GM23338 (cell line): ENCODE data around the gene CCN2. TPM values are rescaled to one million over a fixed set of nuclear protein-coding genes. Genes with fewer than 3 reads are reported as not detected.

Source experiments
- CREB1 ChIP-seq: fragments of 250-450 bp; sonication (Bioruptor Pico); IDR thresholded peaks from 2 replicates; pipeline ENCODE4 v1.5.0; 2020; ENCODE audit warnings: low read depth, mild to moderate bottlenecking, moderate library complexity
- EZH2phosphoT487 ChIP-seq: fragments of 200-600 bp; sonication (generic); IDR thresholded peaks from one replicate; pipeline ENCODE4 v1.8.1; 2018; ENCODE audit warnings: antibody characterized with exemption; ENCODE audit not compliant: unreplicated experiment
- JUNB ChIP-seq: IDR thresholded peaks from one replicate; pipeline ENCODE4 v1.6.1; 2016; ENCODE audit warnings: antibody characterized with exemption; ENCODE audit not compliant: unreplicated experiment
- NANOG ChIP-seq: IDR thresholded peaks from 2 replicates; pipeline ENCODE4 v1.6.1; 2016; ENCODE audit warnings: antibody characterized with exemption, borderline replicate concordance
- STAT1 ChIP-seq: IDR thresholded peaks from one replicate; pipeline ENCODE4 v1.6.1; 2016; ENCODE audit warnings: antibody characterized with exemption; ENCODE audit not compliant: unreplicated experiment
- ZNF114 ChIP-seq: fragments of 250-450 bp; sonication (Bioruptor Pico); IDR thresholded peaks from 2 replicates; pipeline ENCODE4 v1.5.0; 2020; ENCODE audit warnings: mild to moderate bottlenecking, moderate library complexity
- polyA plus RNA-seq: library from polyadenylated mRNA; unstranded; fragments of >200 nt; fragmentation: Nextera tagmentation; extraction: Ambion mirVana; gene quantifications from 2 replicates; pipeline ENCODE4 v1.2.1, GENCODE V29; 2016
- total RNA-seq: library from RNA; depleted of rRNA; stranded (reverse); fragments of >200 nt; shearing (Covaris generic); gene quantifications from 2 replicates; pipeline ENCODE4 v1.2.3, GENCODE V29; 2014
- TF ChIP-seq, protein P1 (sequence below): fragments of 250-450 bp; sonication (Bioruptor Pico); IDR thresholded peaks from 2 replicates; pipeline ENCODE4 v1.5.0; 2020; ENCODE audit warnings: mild to moderate bottlenecking, moderate library complexity
- TF ChIP-seq, protein P2 (sequence below): IDR thresholded peaks from 2 replicates; pipeline ENCODE4 v1.6.1; 2016; ENCODE audit warnings: antibody characterized with exemption

CCN2 gene
- total and polyA plus RNA-seq, 2 experiments from 2014 or later: 128 to 159 TPM

GRCh38 chr6:131958542-131959470 is 7.6 kb upstream of the CCN2 start (continued):
- TF ChIP-seq, protein P1, sequence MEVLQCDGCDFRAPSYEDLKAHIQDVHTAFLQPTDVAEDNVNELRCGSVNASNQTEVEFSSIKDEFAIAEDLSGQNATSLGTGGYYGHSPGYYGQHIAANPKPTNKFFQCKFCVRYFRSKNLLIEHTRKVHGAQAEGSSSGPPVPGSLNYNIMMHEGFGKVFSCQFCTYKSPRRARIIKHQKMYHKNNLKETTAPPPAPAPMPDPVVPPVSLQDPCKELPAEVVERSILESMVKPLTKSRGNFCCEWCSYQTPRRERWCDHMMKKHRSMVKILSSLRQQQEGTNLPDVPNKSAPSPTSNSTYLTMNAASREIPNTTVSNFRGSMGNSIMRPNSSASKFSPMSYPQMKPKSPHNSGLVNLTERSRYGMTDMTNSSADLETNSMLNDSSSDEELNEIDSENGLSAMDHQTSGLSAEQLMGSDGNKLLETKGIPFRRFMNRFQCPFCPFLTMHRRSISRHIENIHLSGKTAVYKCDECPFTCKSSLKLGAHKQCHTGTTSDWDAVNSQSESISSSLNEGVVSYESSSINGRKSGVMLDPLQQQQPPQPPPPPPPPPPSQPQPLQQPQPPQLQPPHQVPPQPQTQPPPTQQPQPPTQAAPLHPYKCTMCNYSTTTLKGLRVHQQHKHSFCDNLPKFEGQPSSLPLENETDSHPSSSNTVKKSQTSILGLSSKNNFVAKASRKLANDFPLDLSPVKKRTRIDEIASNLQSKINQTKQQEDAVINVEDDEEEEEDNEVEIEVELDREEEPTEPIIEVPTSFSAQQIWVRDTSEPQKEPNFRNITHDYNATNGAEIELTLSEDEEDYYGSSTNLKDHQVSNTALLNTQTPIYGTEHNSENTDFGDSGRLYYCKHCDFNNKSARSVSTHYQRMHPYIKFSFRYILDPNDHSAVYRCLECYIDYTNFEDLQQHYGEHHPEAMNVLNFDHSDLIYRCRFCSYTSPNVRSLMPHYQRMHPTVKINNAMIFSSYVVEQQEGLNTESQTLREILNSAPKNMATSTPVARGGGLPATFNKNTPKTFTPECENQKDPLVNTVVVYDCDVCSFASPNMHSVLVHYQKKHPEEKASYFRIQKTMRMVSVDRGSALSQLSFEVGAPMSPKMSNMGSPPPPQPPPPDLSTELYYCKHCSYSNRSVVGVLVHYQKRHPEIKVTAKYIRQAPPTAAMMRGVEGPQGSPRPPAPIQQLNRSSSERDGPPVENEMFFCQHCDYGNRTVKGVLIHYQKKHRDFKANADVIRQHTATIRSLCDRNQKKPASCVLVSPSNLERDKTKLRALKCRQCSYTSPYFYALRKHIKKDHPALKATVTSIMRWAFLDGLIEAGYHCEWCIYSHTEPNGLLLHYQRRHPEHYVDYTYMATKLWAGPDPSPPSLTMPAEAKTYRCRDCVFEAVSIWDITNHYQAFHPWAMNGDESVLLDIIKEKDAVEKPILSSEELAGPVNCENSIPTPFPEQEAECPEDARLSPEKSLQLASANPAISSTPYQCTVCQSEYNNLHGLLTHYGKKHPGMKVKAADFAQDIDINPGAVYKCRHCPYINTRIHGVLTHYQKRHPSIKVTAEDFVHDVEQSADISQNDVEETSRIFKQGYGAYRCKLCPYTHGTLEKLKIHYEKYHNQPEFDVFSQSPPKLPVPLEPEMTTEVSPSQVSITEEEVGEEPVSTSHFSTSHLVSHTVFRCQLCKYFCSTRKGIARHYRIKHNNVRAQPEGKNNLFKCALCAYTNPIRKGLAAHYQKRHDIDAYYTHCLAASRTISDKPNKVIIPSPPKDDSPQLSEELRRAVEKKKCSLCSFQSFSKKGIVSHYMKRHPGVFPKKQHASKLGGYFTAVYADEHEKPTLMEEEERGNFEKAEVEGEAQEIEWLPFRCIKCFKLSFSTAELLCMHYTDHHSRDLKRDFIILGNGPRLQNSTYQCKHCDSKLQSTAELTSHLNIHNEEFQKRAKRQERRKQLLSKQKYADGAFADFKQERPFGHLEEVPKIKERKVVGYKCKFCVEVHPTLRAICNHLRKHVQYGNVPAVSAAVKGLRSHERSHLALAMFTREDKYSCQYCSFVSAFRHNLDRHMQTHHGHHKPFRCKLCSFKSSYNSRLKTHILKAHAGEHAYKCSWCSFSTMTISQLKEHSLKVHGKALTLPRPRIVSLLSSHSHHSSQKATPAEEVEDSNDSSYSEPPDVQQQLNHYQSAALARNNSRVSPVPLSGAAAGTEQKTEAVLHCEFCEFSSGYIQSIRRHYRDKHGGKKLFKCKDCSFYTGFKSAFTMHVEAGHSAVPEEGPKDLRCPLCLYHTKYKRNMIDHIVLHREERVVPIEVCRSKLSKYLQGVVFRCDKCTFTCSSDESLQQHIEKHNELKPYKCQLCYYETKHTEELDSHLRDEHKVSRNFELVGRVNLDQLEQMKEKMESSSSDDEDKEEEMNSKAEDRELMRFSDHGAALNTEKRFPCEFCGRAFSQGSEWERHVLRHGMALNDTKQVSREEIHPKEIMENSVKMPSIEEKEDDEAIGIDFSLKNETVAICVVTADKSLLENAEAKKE (CRISPR knock-in tag): no peak
- TF ChIP-seq STAT1 (no peak), NANOG (no peak), CREB1 (CRISPR knock-in tag) (no peak), JUNB (no peak), ZNF114 (CRISPR knock-in tag) (no peak), EZH2phosphoT487 (no peak)
- TF ChIP-seq, protein P2, sequence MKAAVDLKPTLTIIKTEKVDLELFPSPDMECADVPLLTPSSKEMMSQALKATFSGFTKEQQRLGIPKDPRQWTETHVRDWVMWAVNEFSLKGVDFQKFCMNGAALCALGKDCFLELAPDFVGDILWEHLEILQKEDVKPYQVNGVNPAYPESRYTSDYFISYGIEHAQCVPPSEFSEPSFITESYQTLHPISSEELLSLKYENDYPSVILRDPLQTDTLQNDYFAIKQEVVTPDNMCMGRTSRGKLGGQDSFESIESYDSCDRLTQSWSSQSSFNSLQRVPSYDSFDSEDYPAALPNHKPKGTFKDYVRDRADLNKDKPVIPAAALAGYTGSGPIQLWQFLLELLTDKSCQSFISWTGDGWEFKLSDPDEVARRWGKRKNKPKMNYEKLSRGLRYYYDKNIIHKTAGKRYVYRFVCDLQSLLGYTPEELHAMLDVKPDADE: no peak
